Stimulated activated naive CD8-positive, alpha-beta T cell treated with anti-CD3 and anti-CD28 coated beads, Interleukin-15, Interleukin-2, amounts not matched to agents 100 ng/mL and 50 ng/mL, for 24 hours (primary cell): ENCODE measurements around the gene RYR1.
"Not testable (repeated sequence)": the region's sequence is repeated elsewhere in the genome, so short reads cannot be mapped to it uniquely, and the experiment has no call there.

ENCODE experiments used
- H3K27ac Mint-ChIP-seq: one replicate; pipeline ENCODE4 v1.8.0; 2021; ENCODE audit warnings: mild to moderate bottlenecking, mixed read lengths
- H3K27me3 Mint-ChIP-seq: one replicate; pipeline ENCODE4 v1.8.0; 2021; ENCODE audit warnings: mixed read lengths
- H3K36me3 Mint-ChIP-seq: one replicate; pipeline ENCODE4 v1.8.0; 2021; ENCODE audit warnings: low read depth, mixed read lengths
- H3K4me1 Mint-ChIP-seq: one replicate; pipeline ENCODE4 v1.8.0; 2021; ENCODE audit warnings: low read depth, mixed read lengths
- H3K4me3 Mint-ChIP-seq: one replicate; pipeline ENCODE4 v1.8.0; 2021; ENCODE audit warnings: mild to moderate bottlenecking, mixed read lengths
- H3K9me3 Mint-ChIP-seq: one replicate; pipeline ENCODE4 v1.8.0; 2021; ENCODE audit warnings: mixed read lengths

RYR1 gene

GRCh38 chr19:38451629-38452028 lies 18.1 kb downstream of the RYR1 start:
- Mint-ChIP-seq H3K36me3 (no peaks in the 10 kb centered on the region), H3K9me3 (no peaks in the 10 kb centered on the region), H3K4me1 (no peaks in the 10 kb centered on the region), H3K4me3 (no peak overlapping the region), H3K27me3 (no peaks in the 10 kb centered on the region), H3K27ac (no peak overlapping the region)

- H3K27ac Mint-ChIP-seq: no peak overlapping the region
- H3K9me3 Mint-ChIP-seq: no peaks in the 10 kb centered on the region
- no peaks in the 10 kb centered on the region for H3K36me3 Mint-ChIP-seq
- H3K27me3 Mint-ChIP-seq: no peaks in the 10 kb centered on the region
- H3K4me1 Mint-ChIP-seq: no peaks in the 10 kb centered on the region
- H3K4me3 Mint-ChIP-seq: no peak overlapping the region
Measured at GRCh38 chr19:38452430-38453366, 19.2 kb downstream of the RYR1 start.

GRCh38 chr19:38453596-38453995 lies 20.1 kb downstream of the RYR1 start:
- Mint-ChIP-seq H3K27me3 (no peaks in the 10 kb centered on the region), H3K9me3 (no peaks in the 10 kb centered on the region), H3K4me3 (no peak overlapping the region), H3K36me3 (no peaks in the 10 kb centered on the region), H3K27ac (no peak overlapping the region), H3K4me1 (no peaks in the 10 kb centered on the region)

DNA sequence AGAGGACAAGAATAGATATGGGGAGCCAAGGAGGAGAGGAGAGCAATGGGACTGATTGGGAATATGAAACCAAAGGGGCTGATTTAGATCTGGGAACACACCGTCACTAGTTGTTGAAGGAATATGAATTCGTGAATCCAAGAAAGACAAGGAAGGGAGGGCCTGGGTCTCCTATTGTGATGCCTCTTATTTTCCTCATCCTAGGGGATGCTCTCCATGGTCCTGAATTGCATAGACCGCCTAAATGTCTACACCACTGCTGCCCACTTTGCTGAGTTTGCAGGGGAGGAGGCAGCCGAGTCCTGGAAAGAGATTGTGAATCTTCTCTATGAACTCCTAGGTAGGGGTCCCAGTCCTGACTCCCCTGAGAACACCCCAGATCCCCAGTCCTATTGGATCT lies 21.5 kb downstream of the RYR1 start:
- no peak overlapping the region for H3K27ac Mint-ChIP-seq
- no peak overlapping the region for H3K4me3 Mint-ChIP-seq
- no peaks in the 10 kb centered on the region for H3K9me3 Mint-ChIP-seq
- H3K36me3 Mint-ChIP-seq: no peaks in the 10 kb centered on the region
- H3K27me3 Mint-ChIP-seq: no peaks in the 10 kb centered on the region
- H3K4me1 Mint-ChIP-seq: no peaks in the 10 kb centered on the region

GRCh38 chr19:38457202-38457601 lies 23.7 kb downstream of the RYR1 start:
- H3K9me3 Mint-ChIP-seq: no peaks in the 10 kb centered on the region
- peaks cover 2% of the 10 kb centered on the region for H3K27me3 Mint-ChIP-seq
- no peak overlapping the region for H3K27ac Mint-ChIP-seq
- H3K4me1 Mint-ChIP-seq: no peaks in the 10 kb centered on the region
- H3K36me3 Mint-ChIP-seq: no peaks in the 10 kb centered on the region
- no peak overlapping the region for H3K4me3 Mint-ChIP-seq

- Mint-ChIP-seq H3K27ac (no peak overlapping the region), H3K9me3 (no peaks in the 10 kb centered on the region), H3K27me3 (peaks cover 7% of the 10 kb centered on the region), H3K4me1 (no peaks in the 10 kb centered on the region), H3K4me3 (no peak overlapping the region), H3K36me3 (no peaks in the 10 kb centered on the region)
Measured at GRCh38 chr19:38457690-38458405, 24.4 kb downstream of the RYR1 start.

- H3K9me3 Mint-ChIP-seq: no peaks in the 10 kb centered on the region
- no peaks in the 10 kb centered on the region for H3K36me3 Mint-ChIP-seq
- no peak overlapping the region for H3K4me3 Mint-ChIP-seq
- no peaks in the 10 kb centered on the region for H3K4me1 Mint-ChIP-seq
- H3K27me3 Mint-ChIP-seq: peaks cover 7% of the 10 kb centered on the region
- no peak overlapping the region for H3K27ac Mint-ChIP-seq
Measured at GRCh38 chr19:38458991-38459390, 25.5 kb downstream of the RYR1 start.

DNA sequence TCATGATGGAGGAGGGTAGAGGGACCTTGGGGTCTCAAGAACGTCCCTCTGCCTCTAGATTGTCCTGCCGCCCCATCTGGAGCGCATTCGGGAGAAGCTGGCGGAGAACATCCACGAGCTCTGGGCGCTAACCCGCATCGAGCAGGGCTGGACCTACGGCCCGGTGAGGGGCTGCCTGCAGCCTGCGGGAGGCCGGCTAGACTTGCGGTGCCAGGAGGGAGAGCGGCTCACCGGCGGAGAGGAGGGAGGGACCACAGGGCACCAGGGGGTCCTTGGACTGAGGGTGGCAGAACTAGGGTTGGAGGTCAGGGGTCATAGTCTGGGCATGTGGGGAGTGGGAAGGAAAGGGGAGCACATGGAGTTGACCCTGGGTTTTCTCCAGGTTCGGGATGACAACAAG lies 29.9 kb downstream of the RYR1 start:
- no peaks in the 10 kb centered on the region for H3K36me3 Mint-ChIP-seq
- H3K9me3 Mint-ChIP-seq: no peaks in the 10 kb centered on the region
- H3K4me1 Mint-ChIP-seq: no peaks in the 10 kb centered on the region
- peaks cover 7% of the 10 kb centered on the region for H3K27me3 Mint-ChIP-seq
- no peak overlapping the region for H3K27ac Mint-ChIP-seq
- H3K4me3 Mint-ChIP-seq: no peak overlapping the region

GRCh38 chr19:38464421-38465082 lies 31.1 kb downstream of the RYR1 start:
- no peak overlapping the region for H3K4me3 Mint-ChIP-seq
- peaks cover 7% of the 10 kb centered on the region for H3K27me3 Mint-ChIP-seq

GRCh38 chr19:38466050-38466449 lies 32.6 kb downstream of the RYR1 start:
- peaks cover 7% of the 10 kb centered on the region for H3K27me3 Mint-ChIP-seq
- H3K4me1 Mint-ChIP-seq: no peaks in the 10 kb centered on the region
- H3K36me3 Mint-ChIP-seq: no peaks in the 10 kb centered on the region
- H3K27ac Mint-ChIP-seq: no peak overlapping the region
- no peak overlapping the region for H3K4me3 Mint-ChIP-seq
- no peaks in the 10 kb centered on the region for H3K9me3 Mint-ChIP-seq

More at GRCh38 chr19:38464421-38465082, 31.1 kb downstream of the RYR1 start:
- Mint-ChIP-seq H3K27ac (no peak overlapping the region), H3K9me3 (no peaks in the 10 kb centered on the region), H3K4me1 (no peaks in the 10 kb centered on the region), H3K36me3 (no peaks in the 10 kb centered on the region)

DNA sequence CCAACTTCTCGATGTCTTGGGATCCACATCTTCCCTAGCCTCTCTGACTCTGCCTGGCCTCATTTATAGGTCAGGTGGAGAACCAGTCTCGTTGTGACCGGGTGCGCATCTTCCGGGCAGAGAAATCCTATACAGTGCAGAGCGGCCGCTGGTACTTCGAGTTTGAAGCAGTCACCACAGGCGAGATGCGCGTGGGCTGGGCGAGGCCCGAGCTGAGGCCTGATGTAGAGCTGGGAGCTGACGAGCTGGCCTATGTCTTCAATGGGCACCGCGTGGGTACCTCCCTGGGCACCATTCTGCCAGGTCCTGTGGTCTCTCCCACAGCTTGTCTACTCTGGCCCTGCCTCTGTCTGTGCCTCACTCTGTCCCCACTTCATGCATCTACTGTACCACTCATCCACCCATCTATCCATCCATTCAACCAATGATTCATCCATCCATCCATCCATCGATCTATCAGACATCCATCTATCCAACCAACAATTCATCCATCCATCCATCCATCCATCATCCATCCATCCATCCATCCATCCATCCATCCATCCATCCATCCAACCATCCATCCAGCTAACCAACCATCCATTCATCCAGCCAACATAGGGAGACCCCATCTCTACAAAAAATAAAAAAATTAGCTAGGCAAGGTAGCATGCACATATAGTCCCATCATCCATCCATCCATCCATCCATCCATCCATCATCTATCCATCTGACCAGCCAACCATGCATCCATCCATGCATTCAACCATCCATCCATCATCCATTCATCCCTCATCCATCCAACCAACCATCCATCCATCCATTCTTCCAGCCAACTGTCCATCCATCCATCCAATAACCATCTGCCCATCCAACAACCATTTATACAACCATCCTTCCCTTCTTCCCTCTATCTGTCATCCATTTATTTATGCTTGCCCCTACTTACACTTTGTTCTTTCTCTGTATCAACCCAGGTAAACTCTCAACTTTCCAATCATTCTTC lies 34.3 kb downstream of the RYR1 start:
- Mint-ChIP-seq H3K9me3 (no peaks in the 10 kb centered on the region), H3K36me3 (no peaks in the 10 kb centered on the region), H3K27me3 (no peaks in the 10 kb centered on the region), H3K27ac (no peak overlapping the region), H3K4me1 (no peaks in the 10 kb centered on the region), H3K4me3 (no peak overlapping the region)

- Mint-ChIP-seq H3K4me3 (no peak overlapping the region), H3K9me3 (no peaks in the 10 kb centered on the region), H3K4me1 (no peaks in the 10 kb centered on the region), H3K27ac (no peak overlapping the region), H3K27me3 (no peaks in the 10 kb centered on the region), H3K36me3 (no peaks in the 10 kb centered on the region)
Measured at GRCh38 chr19:38469151-38469550, 35.7 kb downstream of the RYR1 start.

DNA sequence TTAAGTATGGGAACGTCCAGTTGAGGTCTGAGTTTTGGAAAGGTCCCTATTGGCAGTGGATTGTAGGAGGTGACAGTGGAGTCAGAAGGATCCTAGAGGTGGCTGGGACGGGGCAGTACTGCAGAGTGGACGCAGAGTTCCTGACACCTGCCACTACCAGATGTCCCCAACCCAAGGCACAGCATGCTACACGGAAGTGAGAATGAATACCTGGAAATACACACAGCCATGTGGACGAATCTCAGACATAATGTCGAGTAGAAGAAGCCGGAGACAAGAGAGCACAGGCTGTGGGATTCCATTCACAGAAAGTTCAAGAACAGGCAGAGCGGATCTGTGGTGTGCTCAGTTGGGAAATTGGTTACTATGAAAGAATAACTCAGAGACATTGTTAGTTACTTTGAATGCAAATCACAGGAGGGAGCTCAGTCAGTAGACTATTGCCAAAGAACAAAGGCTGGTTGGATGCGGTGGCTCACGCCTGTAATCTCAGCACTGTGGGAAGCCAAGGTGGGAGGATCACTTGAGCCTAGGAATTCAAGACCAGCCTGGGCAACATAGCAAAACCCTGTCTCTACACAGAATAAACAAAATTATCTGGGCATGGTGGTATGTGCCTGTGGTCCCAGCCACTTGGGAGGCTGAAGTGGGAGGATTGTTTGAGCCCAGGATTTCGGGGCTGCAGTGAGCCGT lies 37.4 kb downstream of the RYR1 start:
- no peak overlapping the region for H3K4me3 Mint-ChIP-seq
- no peaks in the 10 kb centered on the region for H3K9me3 Mint-ChIP-seq
- no peaks in the 10 kb centered on the region for H3K36me3 Mint-ChIP-seq
- H3K27me3 Mint-ChIP-seq: no peaks in the 10 kb centered on the region
- no peak overlapping the region for H3K27ac Mint-ChIP-seq
- no peaks in the 10 kb centered on the region for H3K4me1 Mint-ChIP-seq

- H3K9me3 Mint-ChIP-seq, H3K4me1 Mint-ChIP-seq, H3K4me3 Mint-ChIP-seq, H3K36me3 Mint-ChIP-seq, H3K27ac Mint-ChIP-seq, H3K27me3 Mint-ChIP-seq: not testable (repeated sequence)
Measured at GRCh38 chr19:38472725-38473124, 39.2 kb downstream of the RYR1 start.
